NCI-H2107 (cell line): ENCODE results near the gene EIF4A3.
"Not testable (repeated sequence)": the region's sequence is repeated elsewhere in the genome, so short reads cannot be mapped to it uniquely, and the experiment has no call there.

ENCODE experiments used
- DNase-seq: peaks from one replicate; lab custom pipeline; 2025; lab: John Stamatoyannopoulos, UW

The EIF4A3 gene

DNA sequence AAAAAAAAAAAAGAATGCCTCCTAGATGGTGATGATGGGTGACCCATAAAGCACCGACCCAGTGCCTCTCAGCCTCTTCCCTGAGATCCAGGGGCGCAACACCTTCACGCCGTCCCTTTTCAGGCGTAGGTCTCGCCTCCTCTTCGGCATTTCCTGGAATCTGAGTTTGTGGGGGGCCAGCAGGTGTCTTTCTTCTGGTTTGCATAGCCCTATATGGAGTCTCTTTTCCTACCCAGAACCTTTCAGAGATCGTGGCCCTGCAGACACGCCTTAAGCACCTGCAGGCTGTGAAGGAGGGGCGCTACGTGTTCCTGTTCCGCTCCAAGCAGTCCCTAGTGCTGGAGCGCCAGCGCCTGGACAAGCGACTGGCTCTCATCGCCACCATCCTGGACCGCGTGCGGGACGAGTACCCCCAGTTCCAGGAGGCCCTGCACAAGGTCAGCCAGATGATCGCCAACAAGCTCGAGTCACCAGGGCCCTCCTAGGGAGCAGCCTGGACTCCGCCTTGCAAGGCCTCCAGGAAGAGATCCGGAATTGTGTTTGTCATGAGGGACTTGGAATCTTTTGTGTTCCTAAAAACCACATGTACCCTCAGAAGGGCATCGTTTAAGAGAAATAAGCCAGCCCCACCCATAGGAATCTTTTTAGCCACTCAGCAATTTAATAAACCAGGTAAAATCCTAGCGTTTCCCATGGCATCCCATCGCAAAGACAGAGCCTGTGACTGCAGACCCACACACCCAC is 47.5 kb downstream of the EIF4A3 start:
- no peak for DNase-seq

DNA sequence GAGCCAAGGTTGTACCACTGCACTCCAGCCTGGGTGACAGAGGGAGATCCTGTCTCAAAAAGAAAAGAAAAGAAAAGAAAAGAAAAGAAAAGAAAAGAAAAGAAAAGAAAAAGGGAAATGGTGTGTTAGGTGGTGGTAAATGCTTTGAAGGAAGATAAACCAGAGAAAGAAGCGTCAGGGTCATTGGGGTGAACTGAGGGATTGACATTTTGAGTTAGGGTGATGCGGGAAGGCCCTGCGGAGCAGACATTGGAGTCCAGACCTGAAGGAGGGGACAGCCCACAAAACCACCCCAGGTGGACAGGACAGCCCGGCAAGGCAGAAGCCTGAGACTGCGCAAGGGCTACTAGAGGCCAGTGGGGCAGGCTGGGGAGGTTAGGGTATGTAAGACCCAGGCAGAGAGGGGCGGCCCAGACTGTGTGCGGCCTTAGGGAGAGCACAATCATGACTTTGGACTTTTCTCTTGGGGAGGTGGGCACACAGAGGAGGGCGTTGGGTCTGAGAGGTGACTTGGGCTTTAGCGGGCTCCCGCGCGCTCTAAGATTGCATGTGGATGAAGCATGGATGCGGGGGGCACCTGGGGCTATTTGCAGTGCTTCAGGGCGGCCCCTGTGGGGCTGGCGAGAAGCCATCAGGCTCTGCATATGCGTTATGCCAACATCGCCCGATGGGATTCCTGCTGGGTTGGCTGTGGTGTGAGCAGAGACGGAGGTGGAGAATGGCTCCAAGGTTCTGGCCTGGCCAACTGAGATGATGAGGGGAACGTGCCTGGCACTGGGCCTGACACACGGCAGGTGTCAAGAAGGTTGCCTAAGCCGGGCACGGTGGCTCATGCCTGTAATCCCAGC is 48.9 kb downstream of the EIF4A3 start:
- no peak for DNase-seq

DNA sequence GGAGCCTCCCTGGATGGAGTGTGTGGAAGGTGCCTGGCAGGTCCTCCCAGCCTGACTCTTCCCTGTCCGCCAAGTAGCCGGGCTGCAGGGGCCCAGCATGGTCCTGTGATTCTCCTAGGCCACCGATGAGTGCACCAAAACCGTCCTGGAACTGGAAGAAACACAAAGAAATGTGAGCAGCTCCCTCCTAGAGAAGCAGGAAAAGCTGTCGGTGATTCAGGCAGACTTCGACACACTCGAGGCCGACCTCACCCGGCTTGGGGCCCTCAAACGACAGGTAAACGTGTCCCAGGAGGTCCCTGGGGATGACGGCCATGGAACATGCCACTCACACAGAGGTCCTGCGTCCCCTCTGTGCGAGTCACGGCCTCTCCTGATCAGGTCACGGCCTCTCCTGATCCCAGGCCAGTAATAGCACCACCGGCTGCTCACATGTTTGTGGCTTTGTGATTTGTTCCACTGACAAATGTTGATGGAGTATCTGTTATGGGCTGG is 49.8 kb downstream of the EIF4A3 start:
- DNase-seq: no peak

DNA sequence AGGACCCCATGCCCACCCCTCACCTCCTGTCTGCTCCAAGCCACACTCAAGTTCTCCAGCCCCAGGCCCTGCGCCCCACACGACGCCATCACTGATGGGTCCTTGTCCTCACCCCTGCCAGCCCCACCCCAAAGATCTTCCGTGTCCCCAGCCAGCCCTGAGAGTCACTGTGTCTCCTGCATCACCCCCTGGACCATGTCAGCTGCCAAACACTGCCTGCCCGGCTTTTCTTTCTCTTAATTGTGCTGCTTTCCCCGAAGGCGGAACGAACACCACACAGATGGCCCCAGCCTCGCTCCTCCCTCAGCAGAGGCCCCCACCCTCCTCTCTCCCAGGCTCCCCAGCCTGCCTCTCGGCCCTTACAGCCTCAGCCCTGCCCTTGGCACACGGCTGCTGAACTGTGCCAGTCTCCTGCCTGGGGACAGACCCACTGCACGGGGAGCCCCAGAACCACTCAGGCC is 50.3 kb downstream of the EIF4A3 start:
- no peak for DNase-seq

DNA sequence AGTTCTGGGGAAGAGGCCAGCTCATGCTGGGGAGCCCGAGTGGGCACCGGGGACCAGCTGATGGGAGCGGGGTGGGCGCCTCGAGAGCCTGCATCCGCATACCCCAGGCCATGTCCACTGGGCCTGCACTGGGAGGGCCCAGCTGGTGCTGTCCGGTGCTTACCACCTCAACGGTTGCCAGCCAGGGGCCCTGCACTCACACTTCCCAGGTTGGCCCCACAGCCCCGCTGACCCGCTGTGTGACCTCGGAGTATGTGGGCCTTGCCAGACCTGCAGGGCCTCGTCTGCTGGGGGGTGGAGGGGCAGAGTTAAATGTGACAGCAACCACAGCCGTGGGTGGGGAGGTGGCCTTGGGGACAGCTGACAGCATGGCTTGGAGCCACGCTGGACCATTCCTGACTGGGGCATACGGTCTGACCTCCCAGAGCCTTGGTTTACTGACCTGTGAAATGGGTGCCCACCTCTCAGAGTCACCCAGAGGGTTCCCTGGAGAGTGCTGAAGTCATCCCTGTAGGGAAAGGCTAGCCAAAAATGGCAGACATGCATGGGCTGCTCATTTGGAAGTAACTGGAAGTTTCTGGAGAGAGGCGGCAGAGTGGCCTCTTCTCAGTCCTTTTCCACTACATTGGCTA is 51.0 kb downstream of the EIF4A3 start:
- DNase-seq: no peak

DNA sequence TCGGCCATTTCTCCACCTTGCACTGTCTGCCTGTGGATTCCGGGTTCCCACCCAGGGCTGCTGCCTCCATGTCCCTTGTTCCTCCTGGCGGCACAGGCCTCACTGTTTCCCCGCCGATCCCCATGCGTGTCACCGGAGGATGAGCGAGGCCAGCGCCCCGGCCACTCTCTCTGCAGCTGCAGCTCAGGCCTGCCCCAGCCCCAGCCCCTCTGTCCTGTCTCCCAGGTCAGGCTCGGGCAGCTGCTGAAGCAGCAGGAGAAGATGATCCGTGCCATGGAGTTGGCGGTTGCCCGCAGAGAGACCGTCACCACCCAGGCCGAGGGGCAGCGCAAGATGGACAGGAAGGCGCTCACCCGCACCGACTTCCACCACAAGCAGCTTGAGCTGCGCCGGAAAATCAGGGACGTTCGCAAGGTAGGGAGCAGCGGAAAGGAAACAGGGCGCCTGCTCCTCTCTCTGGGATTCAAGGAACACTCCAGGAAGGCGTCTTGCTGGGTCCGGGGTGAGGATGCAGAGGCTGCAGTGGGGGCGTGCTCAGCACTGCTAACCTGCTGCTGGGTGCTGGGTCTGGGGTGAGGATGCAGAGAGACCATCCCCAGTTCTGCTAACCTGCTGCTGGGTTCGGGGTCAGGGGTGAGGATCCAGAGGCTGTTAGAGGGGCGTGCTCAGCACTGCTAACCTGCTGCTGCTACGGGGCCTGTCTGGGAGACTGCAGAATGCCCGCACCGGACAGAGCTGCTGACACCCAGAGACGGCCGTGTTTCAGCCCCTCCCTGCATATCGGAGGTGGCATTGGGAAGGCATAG is 51.7 kb downstream of the EIF4A3 start:
- no peak for DNase-seq

DNA sequence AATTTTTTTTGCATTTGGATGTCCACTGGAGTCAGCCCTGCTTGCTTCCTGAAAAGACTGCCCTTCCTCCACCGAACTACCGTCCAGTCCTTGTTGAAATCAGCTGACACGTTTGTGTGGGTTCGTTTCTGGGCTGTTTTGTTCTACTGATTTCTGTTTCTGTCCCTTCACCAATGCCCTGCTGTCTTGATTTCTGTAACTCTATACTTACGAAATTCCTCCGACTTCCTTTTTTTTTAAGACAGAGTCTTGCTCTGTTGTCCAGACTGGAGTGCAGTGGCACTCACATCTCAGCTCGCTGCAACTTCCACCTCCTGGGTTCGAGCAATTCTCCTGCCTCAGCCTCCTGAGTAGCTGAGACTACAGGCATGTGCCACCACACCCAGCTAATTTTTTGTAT is 54.0 kb downstream of the EIF4A3 start:
- no peak for DNase-seq

DNA sequence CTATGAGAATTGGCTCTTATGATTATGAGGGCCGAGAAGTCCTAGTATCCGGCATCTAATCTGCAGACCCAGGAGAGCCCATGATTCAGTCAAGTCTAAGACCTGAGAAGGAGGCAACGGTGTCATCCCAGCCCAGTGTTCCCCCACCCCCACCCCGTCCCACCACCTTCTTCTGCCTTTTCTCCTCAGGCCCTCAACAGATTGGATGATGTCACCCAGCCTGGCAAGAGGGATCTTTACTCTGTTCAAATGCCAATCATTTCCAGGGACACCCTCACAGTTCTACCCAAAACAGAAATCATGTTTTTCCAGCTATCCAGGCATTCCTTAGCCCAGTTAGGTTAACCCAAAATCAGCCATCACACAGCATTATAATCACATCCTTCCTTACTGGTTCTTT is 55.6 kb downstream of the EIF4A3 start:
- DNase-seq: no peak

DNA sequence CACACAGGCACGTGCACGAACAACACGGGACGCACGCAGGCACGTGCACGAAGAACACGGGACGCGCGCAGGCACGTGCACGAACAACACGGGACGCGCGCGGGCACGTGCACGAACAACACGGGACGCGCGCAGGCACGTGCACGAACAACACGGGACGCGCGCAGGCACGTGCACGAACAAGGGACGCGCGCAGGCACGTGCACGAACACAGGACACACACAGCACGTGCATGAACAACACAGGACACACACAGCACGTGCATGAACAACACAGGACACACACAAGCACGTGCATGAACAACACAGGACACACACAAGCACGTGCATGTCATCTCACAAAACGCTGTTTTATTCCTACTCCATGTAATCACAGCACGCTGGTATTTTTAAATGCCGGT is 56.8 kb downstream of the EIF4A3 start:
- not testable (repeated sequence) for DNase-seq

DNA sequence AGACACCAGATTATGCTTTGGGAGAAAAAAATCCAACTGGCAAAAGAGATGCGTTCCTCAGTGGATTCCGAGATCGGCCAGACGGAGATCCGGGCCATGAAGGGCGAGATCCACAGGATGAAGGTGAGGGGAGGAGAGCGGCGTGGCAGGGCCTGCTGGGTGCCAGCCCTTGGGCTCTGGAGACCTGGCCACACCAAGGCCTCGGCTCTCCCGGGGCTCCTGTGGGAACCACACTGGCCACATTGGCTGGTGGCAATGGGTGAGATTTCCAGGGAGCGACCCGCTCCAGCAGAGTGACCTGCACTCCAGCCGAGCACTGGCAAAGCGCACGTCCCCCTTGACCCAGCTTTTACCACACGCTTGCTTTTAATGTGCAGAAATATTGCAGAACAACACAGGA is 57.2 kb downstream of the EIF4A3 start:
- DNase-seq: no peak

DNA sequence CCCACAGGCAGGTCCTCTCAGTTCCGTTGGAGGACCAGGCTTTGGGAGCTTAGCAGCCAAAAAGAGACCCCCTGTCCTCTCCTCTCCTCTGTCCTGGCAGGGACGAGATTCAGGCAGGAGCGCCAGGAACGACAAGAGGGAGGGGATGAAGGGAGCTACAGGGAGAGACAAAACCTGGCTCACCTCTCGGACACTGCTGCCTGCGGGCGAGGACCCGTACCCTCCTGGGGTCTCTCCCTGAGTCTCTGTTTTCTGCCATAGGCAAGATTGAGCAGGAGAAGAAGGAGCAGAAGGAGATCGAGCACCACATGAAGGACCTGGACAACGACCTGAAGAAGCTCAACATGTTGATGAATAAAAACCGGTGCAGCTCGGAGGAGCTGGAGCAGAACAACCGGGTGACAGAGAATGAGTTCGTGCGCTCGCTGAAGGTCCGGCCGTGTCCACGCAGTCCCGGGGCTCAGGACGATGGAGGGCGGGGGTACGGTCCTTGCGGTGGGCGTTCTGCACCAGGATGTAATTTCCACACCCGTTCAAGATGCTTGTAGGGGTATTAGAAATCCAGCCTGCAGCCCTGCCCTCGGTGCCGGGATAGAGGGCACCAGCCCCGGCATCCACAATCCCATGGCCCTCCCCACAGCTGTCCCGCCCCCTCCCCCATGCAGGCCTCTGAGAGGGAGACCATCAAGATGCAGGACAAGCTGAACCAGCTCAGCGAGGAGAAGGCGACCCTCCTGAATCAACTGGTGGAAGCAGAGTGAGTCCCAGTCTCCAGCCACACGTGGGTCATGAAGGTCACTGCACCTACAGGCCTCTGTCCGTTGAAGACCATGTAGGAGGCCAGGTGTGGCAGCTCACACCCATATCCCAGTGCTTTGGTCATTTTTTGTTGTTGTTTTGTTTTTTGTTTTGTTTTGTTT is 59.3 kb downstream of the EIF4A3 start:
- no peak for DNase-seq

DNA sequence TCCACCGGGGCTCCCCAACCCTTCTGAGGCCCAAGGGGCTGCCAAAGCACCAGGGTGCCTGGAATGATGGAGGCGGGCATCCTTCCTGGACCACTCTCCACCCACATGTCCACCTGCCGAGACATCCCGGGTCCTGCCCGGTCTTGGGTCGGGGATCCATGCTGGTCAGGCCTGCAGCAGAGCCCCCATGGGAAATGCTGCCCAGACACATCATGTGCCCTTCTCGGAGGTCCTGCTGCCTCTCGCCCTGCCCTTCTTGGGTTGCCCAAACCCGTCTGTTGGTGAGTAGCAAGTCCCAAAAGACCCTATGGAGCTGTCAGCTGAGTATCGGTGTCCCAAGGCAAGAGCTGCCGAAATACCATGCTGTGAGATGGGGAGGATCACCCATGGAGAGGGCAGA is 60.3 kb downstream of the EIF4A3 start:
- DNase-seq: no peak

DNA sequence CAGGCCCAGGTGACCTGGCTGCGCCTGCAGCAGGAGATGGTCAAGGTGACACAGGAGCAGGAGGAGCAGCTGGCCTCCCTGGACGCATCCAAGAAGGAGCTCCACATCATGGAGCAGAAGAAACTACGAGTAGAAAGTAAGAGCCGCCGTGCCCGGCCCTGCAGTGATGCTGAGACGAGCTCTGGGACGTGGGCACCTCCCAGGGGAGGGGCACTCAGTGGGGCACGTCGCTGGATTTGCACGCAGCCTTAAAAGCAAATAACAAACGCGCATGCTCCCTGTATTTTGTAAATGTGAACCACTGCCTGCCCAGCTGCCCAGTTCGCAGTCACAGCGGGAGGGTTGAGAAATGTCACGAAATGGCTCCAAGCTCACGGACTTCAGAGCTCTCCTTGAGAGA is 60.8 kb downstream of the EIF4A3 start:
- DNase-seq: no peak

DNA sequence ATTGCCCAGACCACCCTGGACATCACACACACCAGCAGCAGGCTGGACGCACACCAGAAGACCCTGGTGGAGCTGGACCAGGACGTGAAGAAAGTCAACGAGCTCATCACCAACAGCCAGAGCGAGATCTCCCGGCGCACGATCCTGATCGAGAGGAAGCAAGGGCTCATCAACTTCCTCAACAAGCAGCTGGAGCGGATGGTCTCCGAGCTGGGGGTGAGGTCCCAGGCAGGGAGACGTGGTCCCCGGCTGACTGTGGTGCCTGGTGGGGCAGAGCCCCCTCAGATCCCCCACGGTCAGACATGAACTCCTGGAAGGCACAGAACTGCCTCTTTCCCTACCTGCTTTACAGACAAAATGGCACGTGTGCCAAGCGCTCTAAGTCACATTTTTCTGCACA is 62.2 kb downstream of the EIF4A3 start:
- no peak for DNase-seq
